ENCODE data around the gene ADGRD1. TPM values are rescaled to one million over a fixed set of nuclear protein-coding genes. Genes with fewer than 3 reads are reported as not detected.

Gene ADGRD1
- total RNA-seq, 2 experiments from 2014 or later = 0.38 TPM; not detected in 1

GRCh38 chr12:131131077-131131807 is 177.5 kb downstream of the ADGRD1 start:
- no peak overlapping the region for H3K27ac Mint-ChIP-seq
- no peak overlapping the region for H3K4me3 Mint-ChIP-seq
- no peak for DNase-seq
- H3K27me3 Mint-ChIP-seq = no peaks in the 10 kb centered on the region
- no peaks in the 10 kb centered on the region for H3K36me3 Mint-ChIP-seq
- no peaks in the 10 kb centered on the region for H3K9me3 Mint-ChIP-seq
- H3K4me1 Mint-ChIP-seq = no peaks in the 10 kb centered on the region

- H3K27ac Mint-ChIP-seq = no peak overlapping the region
- H3K36me3 Mint-ChIP-seq = no peaks in the 10 kb centered on the region
- H3K27me3 Mint-ChIP-seq = no peaks in the 10 kb centered on the region
- H3K4me3 Mint-ChIP-seq = no peak overlapping the region
- no peak for DNase-seq
- no peaks in the 10 kb centered on the region for H3K4me1 Mint-ChIP-seq
- no peaks in the 10 kb centered on the region for H3K9me3 Mint-ChIP-seq
These were observed 178.1 kb downstream of the ADGRD1 start for GRCh38 chr12:131131808-131132117.

GRCh38 chr12:131132118-131132892 is 178.6 kb downstream of the ADGRD1 start:
- H3K36me3 Mint-ChIP-seq = no peaks in the 10 kb centered on the region
- H3K27me3 Mint-ChIP-seq = no peaks in the 10 kb centered on the region
- H3K4me1 Mint-ChIP-seq = no peaks in the 10 kb centered on the region
- no peak overlapping the region for H3K4me3 Mint-ChIP-seq
- no peak overlapping the region for H3K27ac Mint-ChIP-seq
- peak; percentile 73 for DNase-seq
- no peaks in the 10 kb centered on the region for H3K9me3 Mint-ChIP-seq

- H3K27ac Mint-ChIP-seq = no peak overlapping the region
- no peaks in the 10 kb centered on the region for H3K27me3 Mint-ChIP-seq
- no peak for DNase-seq
- no peaks in the 10 kb centered on the region for H3K9me3 Mint-ChIP-seq
- H3K36me3 Mint-ChIP-seq = no peaks in the 10 kb centered on the region
- H3K4me1 Mint-ChIP-seq = no peaks in the 10 kb centered on the region
- H3K4me3 Mint-ChIP-seq = no peak overlapping the region
These were observed 179.6 kb downstream of the ADGRD1 start for GRCh38 chr12:131133015-131133905.

- Mint-ChIP-seq H3K4me1 (no peaks in the 10 kb centered on the region), H3K4me3 (no peak overlapping the region), H3K27me3 (no peaks in the 10 kb centered on the region), H3K36me3 (no peaks in the 10 kb centered on the region), H3K9me3 (no peaks in the 10 kb centered on the region), H3K27ac (no peak overlapping the region)
- no peak for DNase-seq
These were observed 180.3 kb downstream of the ADGRD1 start for GRCh38 chr12:131133994-131134393.

- Mint-ChIP-seq H3K4me3 (no peak overlapping the region), H3K27me3 (no peaks in the 10 kb centered on the region), H3K36me3 (no peaks in the 10 kb centered on the region), H3K9me3 (no peaks in the 10 kb centered on the region), H3K4me1 (no peaks in the 10 kb centered on the region), H3K27ac (no peak overlapping the region)
- no peak for DNase-seq
These were observed 181.0 kb downstream of the ADGRD1 start for GRCh38 chr12:131134523-131135310.

DNA sequence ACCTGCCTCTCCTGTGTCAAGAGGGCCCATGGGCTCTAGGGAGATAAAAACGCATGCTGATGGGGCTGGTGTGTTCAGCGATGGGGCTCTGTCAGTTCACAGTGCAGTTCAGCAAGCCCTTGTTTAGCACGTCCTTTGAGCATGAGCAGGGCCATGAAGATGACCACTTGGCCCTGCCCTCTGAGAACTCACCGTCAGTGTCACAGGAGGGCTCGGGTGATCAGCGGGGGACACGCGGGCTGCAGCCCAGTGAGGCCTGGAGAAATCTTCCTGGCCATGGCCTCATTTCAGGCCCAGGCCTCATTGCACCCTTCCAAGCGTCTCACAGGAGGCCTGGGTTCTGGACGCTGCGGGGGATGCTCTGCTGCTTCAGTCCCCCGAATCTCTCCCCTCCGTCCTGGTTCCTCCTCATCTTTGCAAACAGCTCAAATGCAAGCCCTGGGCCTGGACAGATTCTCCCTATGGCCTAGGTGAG is 181.6 kb downstream of the ADGRD1 start:
- Mint-ChIP-seq H3K9me3 (no peaks in the 10 kb centered on the region), H3K27ac (no peak overlapping the region), H3K4me3 (no peak overlapping the region), H3K27me3 (no peaks in the 10 kb centered on the region), H3K4me1 (no peaks in the 10 kb centered on the region), H3K36me3 (no peaks in the 10 kb centered on the region)
- no peak for DNase-seq

DNA sequence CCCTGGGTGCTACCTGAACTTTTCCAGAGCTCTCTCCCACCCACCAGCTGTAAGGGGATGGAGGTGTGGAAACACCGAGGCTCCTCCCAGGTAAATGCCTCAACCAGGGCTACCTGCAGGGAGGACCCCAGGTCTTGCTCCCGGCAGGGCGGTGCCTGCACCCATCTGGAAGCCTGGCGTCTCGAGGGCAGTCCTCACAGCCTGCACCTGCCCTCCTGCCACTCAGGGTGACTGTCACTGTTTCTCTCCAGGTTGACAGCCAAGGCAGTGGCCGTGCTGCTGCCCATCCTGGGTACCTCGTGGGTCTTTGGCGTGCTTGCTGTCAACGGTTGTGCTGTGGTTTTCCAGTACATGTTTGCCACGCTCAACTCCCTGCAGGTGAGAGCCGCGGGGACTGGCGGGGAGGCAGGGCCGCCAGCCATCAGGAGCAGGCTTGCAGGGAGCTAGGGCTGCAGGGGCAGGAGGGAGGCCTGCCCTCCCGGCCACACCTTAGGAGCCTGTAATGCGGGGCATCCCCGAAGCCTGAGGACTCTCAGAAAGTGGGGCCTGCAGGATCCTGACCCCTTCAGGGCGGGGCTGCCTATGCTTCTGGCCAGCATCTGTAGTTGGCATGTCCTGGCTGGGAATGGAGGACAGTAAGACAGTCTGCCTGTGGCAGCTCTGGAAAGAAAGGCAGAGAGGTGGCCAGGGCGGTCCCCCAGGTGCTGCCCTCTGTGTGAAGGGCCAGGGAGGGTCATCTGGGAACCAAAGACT is 182.3 kb downstream of the ADGRD1 start:
- Mint-ChIP-seq H3K27me3 (no peaks in the 10 kb centered on the region), H3K4me3 (no peak overlapping the region), H3K27ac (no peak overlapping the region), H3K36me3 (no peaks in the 10 kb centered on the region), H3K4me1 (no peaks in the 10 kb centered on the region), H3K9me3 (no peaks in the 10 kb centered on the region)
- DNase-seq = no peak

- H3K27ac Mint-ChIP-seq = no peak overlapping the region
- no peak overlapping the region for H3K4me3 Mint-ChIP-seq
- H3K9me3 Mint-ChIP-seq = no peaks in the 10 kb centered on the region
- H3K27me3 Mint-ChIP-seq = no peaks in the 10 kb centered on the region
- H3K36me3 Mint-ChIP-seq = no peaks in the 10 kb centered on the region
- no peak for DNase-seq
- H3K4me1 Mint-ChIP-seq = no peaks in the 10 kb centered on the region
These were observed 182.8 kb downstream of the ADGRD1 start for GRCh38 chr12:131136539-131136872.

DNA sequence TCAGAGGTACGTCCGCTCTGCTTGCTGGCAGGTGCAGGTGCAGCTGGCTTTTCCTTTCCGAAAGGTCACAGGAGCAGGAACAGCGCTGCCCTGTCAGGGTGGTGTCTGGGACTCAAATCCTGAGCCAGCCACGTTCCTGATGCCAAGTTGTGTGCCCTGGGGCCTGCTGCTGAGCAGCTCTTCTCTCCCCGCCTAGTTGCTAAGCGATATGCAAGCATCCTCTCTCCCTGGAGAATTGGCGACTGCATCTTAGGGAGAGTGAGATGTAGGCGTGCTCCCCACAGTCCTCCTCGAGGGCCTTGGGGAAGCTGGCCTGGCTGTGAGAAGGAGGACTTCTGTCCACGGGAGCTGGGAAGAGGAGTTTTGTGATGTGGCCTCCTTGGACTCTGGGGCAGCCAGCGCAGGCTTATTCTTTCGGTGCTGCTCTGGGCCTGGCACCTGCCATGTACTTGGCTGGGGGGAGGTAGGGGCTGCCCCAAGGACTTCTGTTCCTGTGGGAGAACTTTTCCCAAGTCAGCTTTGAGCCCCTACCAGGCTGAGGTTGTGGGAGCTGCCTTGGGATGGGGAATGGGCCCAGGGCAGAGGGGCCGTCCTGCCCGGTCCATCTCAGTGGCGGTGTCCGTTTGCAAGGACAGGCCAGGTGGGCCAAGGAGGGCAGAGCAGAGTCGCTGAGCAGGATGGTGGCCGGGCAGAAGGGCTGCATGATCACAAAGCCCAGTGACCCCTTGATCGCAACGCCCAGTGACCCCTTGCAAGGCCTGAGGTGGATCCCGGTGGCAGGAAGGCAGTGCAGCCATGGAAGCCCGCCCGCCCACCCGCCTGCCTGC is 183.5 kb downstream of the ADGRD1 start:
- Mint-ChIP-seq H3K4me1 (no peaks in the 10 kb centered on the region), H3K27ac (no peak overlapping the region), H3K27me3 (no peaks in the 10 kb centered on the region), H3K9me3 (no peaks in the 10 kb centered on the region), H3K4me3 (no peak overlapping the region), H3K36me3 (no peaks in the 10 kb centered on the region)
- no peak for DNase-seq

- no peaks in the 10 kb centered on the region for H3K27me3 Mint-ChIP-seq
- no peaks in the 10 kb centered on the region for H3K9me3 Mint-ChIP-seq
- H3K4me3 Mint-ChIP-seq = no peak overlapping the region
- H3K4me1 Mint-ChIP-seq = no peaks in the 10 kb centered on the region
- no peak overlapping the region for H3K27ac Mint-ChIP-seq
- no peaks in the 10 kb centered on the region for H3K36me3 Mint-ChIP-seq
- no peak for DNase-seq
These were observed 184.3 kb downstream of the ADGRD1 start for GRCh38 chr12:131137836-131138637.

DNA sequence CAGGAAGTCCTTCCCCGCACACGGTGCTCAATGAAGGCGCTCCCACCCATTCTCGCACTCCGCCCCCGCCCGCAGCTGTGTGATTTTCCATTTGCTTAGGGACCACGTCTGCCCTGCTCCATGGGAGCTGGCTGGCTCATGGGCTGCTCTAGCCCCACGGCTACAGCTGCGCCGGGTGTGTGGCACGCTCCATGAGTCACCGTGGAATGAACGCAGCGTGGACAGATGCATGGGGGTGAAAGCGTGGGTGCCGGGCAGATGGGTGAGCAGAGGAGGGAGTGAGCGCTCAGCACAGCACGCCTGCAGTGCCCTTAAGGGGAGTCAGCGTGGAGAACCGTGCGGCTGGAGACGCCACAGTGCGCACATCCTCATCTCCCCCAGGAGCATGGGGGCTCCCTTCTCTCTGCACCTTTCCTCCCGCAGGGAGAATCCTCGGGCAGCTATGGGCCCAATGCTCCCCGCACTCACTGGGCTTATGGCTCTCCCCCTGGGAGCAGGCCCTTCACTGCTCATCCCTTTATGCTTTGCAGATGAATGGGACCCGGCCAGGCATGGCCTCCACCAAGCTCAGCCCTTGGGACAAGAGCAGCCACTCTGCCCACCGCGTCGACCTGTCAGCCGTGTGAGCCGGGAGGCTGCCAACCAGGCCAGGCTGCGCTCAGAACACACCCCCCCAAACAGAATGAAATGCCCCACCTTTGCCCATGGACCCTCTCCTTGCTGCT is 185.1 kb downstream of the ADGRD1 start:
- H3K27ac Mint-ChIP-seq = no peak overlapping the region
- no peaks in the 10 kb centered on the region for H3K27me3 Mint-ChIP-seq
- DNase-seq = no peak
- H3K9me3 Mint-ChIP-seq = no peaks in the 10 kb centered on the region
- no peak overlapping the region for H3K4me3 Mint-ChIP-seq
- H3K4me1 Mint-ChIP-seq = peaks cover 3% of the 10 kb centered on the region
- no peaks in the 10 kb centered on the region for H3K36me3 Mint-ChIP-seq

Data from activated naive CD8-positive, alpha-beta T cell treated with anti-CD3 and anti-CD28 coated beads for 36 hours (primary cell).